ENCODE data around the gene PRCD.
"Not testable (repeated sequence)": the region's sequence is repeated elsewhere in the genome, so short reads cannot be mapped to it uniquely, and the experiment has no call there.

The PRCD gene

DNA sequence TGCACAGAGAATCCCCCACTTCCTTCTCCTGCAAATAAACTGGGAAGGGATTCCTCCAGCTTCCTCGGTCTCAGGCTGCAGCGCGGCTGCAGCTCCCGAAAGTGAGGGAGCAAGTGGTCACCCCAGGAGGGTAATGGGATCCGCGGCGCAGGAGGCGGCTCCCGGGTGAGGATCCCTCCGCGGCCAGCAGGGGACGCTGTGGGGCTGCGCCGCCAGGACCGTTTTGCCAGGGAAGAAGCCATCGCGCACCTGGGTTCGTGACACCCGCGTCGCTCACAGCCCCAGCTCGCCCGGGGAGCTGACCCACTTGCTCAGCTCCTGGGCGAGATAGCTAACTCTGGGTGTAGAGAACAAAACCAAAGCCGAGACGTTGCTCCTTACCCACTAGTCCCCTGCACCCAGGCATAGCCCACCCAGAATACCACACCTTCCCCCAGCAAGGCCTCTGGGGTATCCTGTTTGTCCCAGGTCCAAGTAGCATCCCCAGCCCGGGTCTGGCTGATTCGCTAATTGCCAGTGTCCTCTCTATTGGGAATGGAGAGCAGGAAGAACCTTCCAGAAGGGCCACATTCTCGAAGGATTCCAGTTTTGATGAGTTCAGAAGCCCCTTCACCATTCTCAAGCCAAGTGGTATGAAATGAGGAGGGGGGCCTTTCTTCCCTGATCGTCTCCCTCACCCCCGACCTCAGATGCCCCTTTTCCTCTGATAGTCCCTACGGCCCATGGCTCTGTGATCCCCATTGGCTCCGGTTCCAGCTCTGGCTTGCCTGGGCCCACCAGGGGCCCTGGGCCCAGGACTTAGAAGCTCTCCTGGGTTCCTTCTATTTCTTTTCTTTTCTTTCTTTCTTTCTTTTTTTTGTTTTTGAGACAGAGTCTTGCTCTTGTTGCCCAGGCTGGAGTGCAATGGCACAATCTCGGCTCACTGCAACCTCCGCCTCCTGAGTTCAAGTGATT is 16.5 kb upstream of the PRCD start:
- FAIRE-seq = peak; percentile 92
- peak; percentile 85 for DNase-seq (ENCODE audit: insufficient read length)
- TF ChIP-seq POLR2AphosphoS5 (IDR thresholded peaks at IDR 0.05; ENCODE audit: low read depth, low read length) = no peak
- no peak for TF ChIP-seq POLR2A (IDR thresholded peaks at IDR 0.05; ENCODE audit: low read depth, low read length)
- TF ChIP-seq TAF1 (IDR thresholded peaks at IDR 0.05; ENCODE audit: borderline replicate concordance, low read depth, low read length) = no peak

DNA sequence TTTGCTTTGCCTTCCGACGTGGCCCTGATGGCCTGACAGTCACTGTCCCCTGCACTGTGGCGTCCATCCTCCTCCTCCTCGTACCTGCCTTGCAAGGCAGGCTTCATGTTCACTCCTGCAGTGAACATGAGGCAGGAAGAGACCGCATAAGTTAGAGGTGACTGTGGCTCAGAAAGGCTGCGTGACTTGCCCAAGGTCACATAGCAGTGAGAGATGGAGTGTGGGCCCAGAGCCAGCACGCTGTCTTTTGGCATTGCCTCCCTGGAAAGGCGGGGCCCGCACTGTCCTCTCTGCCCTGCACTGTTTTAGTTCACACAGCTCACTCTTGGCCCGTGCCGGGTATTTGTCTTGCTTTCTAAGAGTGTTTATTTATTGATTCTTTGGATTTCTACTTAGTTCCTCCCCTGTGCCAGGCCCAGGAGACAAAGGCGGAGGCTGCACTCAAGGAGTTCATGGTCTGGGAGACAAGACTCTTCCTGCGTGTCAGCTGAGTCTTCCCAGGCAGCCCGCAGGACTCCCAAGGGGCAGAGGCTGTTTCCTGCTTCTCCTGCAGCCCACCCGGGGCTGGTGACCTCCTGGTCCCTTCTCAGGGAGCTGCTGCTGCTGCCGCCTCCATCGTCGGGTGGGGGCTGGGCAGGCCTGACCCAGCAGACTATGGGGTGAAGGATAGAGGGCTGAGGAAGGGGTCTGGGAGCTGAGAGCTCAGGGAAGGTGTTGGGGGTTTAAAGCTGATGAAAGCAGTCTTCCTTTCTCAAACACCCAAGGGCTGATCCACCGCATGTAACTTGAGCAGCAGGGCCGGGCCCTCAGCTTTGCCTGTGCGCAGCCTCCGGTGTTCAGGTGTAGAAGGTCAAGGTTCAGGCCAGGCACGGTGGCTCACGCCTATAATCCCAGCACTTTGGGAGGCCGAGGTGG is 15.0 kb upstream of the PRCD start:
- DNase-seq (ENCODE audit: insufficient read length) = no peak
- TF ChIP-seq TAF1 (IDR thresholded peaks at IDR 0.05; ENCODE audit: borderline replicate concordance, low read depth, low read length) = no peak
- TF ChIP-seq POLR2AphosphoS5 (IDR thresholded peaks at IDR 0.05; ENCODE audit: low read depth, low read length) = no peak
- no peak for TF ChIP-seq POLR2A (IDR thresholded peaks at IDR 0.05; ENCODE audit: low read depth, low read length)
- FAIRE-seq = no peak

DNA sequence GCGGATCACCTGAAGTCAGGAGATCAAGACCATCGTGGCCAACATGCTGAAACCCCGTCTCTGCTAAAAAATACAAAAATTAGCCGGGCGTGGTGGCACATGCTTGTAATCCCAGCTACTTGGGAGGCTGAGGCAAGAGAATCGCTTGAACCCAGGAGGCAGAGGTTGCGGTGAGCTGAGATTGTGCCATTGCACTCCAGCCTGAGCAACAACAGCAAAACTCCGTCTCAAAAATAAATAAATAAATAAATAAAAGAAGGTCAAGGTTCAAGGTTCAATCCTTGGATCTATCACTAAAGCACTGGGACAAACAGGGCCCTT is 14.4 kb upstream of the PRCD start:
- FAIRE-seq; DNase-seq (ENCODE audit: insufficient read length): not testable (repeated sequence)

DNA sequence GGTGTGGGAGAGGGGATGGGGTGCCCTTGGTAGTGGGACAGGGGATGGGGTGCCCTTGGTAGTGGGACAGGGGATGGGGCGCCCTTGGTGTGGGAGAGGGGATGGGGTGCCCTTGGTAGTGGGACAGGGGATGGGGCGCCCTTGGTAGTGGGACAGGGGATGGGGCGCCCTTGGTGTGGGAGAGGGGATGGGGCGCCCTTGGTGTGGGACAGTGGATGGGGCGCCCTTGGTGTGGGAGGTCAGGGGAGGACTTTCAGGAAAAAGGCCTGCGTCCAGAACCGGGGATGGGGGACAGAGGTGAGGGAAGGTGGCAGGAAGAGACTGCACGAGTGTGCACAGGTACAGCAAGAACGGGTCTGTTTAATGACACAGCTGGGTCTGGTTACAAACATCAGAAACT is 12.8 kb upstream of the PRCD start:
- DNase-seq (ENCODE audit: insufficient read length); FAIRE-seq: not testable (repeated sequence)

DNA sequence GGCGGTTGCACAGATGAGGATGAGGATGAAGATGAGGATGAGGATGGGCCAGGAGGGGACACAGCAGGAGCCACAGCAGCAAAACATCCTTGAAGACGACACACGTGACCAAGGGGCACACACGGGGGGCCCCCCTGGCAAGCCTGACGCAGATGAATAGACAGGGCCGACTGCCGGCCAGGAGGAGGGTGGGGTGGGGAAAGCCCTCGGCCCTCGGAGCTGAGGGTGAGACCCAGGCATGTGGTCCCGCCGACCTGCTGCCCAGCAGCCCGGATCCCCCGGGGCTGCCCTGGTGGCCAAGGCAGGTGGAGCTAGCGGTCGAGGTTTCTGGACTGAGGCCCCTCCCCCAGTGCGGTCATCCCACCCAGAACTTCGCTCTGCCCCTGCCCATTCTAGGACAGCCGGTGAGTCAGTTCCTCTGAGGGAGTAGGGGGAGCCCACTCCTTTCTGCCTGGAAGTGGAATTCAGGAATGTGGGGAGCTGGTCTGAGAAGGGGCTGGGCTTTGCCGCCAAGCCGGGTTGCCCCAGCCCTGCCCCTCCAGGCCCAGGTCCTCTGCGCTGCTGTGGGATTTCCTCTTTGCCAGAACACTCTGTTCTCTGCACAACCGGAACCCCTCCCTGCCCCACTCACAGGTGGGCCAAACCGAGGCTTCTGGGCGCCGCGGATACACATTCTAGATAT is 12.3 kb upstream of the PRCD start:
- DNase-seq (ENCODE audit: insufficient read length) = no peak
- FAIRE-seq = no peak
- no peak for TF ChIP-seq POLR2AphosphoS5 (IDR thresholded peaks at IDR 0.05; ENCODE audit: low read depth, low read length)
- TF ChIP-seq TAF1 (IDR thresholded peaks at IDR 0.05; ENCODE audit: borderline replicate concordance, low read depth, low read length) = no peak
- TF ChIP-seq POLR2A (IDR thresholded peaks at IDR 0.05; ENCODE audit: low read depth, low read length) = no peak

DNA sequence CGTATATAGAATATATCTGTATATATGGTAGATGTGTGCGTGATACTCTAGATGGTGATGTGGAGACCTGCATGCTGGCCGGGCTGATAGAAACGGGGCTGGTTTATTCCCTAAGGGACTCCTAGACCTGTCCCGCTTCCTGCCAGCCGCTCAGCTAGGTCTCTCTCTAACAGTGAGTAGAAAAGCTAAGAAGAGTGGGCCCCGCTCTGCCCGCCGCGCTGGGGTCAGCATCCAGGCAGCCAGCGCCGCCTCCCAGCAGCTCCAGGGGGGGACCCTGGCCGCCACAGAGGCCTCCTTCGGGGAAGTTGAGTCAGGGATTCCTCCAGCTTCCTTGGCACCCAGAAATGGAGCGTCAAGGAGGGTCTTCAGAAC is 11.7 kb upstream of the PRCD start:
- DNase-seq (ENCODE audit: insufficient read length) (peak; percentile 28), FAIRE-seq (no peak)
- TF ChIP-seq POLR2AphosphoS5 (IDR thresholded peaks at IDR 0.05; ENCODE audit: low read depth, low read length) = no peak
- no peak for TF ChIP-seq TAF1 (IDR thresholded peaks at IDR 0.05; ENCODE audit: borderline replicate concordance, low read depth, low read length)
- no peak for TF ChIP-seq POLR2A (IDR thresholded peaks at IDR 0.05; ENCODE audit: low read depth, low read length)

DNA sequence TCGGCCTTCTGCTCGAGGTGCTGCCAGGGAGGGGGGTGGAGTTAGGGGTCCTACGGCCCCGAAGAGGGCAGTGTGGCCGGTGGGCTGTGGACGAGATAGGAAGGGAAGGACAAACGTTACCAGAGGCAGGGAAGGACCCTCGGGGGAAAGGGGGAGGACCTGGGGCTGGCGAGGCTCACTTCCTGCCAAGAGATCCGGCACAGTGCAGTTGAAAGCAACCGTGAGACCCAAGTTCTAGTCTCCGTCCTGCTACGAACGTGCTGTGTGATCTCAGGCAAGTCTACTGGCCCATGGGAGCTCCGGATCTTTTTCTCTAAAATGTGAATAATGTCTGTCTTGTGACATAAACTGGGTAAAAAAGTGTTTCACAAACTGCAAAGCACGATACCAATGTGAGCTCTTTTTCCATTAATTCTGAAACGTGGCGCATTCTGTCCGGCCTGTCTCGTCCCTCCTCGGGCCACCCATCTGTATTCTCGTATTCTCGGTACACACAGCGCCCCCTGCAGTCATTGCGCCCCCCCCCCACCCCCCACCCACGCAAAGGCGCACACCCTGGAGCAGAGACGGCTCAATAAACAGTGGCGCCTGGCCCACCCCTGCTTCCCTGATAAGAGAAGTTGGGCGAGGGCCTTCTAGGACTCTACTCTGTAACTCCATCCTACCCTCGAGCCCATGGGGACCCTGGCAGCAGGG is 11.2 kb upstream of the PRCD start:
- DNase-seq (ENCODE audit: insufficient read length) (peak; percentile 32), FAIRE-seq (no peak)
- TF ChIP-seq TAF1 (IDR thresholded peaks at IDR 0.05; ENCODE audit: borderline replicate concordance, low read depth, low read length) = no peak
- TF ChIP-seq POLR2A (IDR thresholded peaks at IDR 0.05; ENCODE audit: low read depth, low read length) = no peak
- no peak for TF ChIP-seq POLR2AphosphoS5 (IDR thresholded peaks at IDR 0.05; ENCODE audit: low read depth, low read length)

- FAIRE-seq = no peak
- DNase-seq (ENCODE audit: insufficient read length) = peak; percentile 11
These were observed 10.4 kb upstream of the PRCD start for GRCh38 chr17:76529224-76530094.

GRCh38 chr17:76530095-76530723 is 9.6 kb upstream of the PRCD start:
- no peak for TF ChIP-seq POLR2A (IDR thresholded peaks at IDR 0.05; ENCODE audit: low read depth, low read length)
- TF ChIP-seq TAF1 (IDR thresholded peaks at IDR 0.05; ENCODE audit: borderline replicate concordance, low read depth, low read length) = no peak
- TF ChIP-seq POLR2AphosphoS5 (IDR thresholded peaks at IDR 0.05; ENCODE audit: low read depth, low read length) = no peak

More at GRCh38 chr17:76529224-76530094, 10.4 kb upstream of the PRCD start:
- TF ChIP-seq POLR2A (IDR thresholded peaks at IDR 0.05; ENCODE audit: low read depth, low read length) = no peak
- TF ChIP-seq TAF1 (IDR thresholded peaks at IDR 0.05; ENCODE audit: borderline replicate concordance, low read depth, low read length) = no peak
- no peak for TF ChIP-seq POLR2AphosphoS5 (IDR thresholded peaks at IDR 0.05; ENCODE audit: low read depth, low read length)

More at GRCh38 chr17:76530095-76530723, 9.6 kb upstream of the PRCD start:
- DNase-seq (ENCODE audit: insufficient read length) (peak; percentile 5), FAIRE-seq (no peak)

Data from GM12892 (cell line).